ENCODE results near the gene PRKN.
"Not testable (repeated sequence)": the region's sequence is repeated elsewhere in the genome, so short reads cannot be mapped to it uniquely, and the experiment has no call there.

The PRKN gene

DNA sequence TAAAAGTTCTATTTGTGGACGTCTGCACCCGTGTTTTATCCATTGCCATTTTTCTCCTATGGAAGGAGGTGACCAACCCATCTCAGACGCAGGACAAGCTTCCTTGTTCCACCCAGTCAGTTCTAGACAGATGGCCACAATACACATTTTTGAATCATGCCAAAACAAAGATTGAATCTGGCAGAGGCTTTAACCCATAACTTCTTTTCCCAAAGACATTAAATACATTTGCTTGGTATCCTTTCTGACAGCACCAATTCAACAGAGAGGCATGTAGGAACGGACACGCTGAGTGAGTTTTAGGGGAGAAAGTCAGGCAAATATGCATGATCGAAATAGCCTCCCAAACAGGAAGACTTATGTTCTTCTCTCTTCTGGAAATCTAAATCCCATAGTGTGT lies 901.1 kb downstream of the PRKN start:
- H3K4me3 ChIP-seq (ENCODE audit: low read depth, low read length): no peak overlapping the region
- DNase-seq (ENCODE audit: low read depth, low spot score): no peak
- TF ChIP-seq, protein P1, sequence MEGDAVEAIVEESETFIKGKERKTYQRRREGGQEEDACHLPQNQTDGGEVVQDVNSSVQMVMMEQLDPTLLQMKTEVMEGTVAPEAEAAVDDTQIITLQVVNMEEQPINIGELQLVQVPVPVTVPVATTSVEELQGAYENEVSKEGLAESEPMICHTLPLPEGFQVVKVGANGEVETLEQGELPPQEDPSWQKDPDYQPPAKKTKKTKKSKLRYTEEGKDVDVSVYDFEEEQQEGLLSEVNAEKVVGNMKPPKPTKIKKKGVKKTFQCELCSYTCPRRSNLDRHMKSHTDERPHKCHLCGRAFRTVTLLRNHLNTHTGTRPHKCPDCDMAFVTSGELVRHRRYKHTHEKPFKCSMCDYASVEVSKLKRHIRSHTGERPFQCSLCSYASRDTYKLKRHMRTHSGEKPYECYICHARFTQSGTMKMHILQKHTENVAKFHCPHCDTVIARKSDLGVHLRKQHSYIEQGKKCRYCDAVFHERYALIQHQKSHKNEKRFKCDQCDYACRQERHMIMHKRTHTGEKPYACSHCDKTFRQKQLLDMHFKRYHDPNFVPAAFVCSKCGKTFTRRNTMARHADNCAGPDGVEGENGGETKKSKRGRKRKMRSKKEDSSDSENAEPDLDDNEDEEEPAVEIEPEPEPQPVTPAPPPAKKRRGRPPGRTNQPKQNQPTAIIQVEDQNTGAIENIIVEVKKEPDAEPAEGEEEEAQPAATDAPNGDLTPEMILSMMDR (IDR thresholded peaks at IDR 0.05; ENCODE audit: low read depth, low read length): no peak
- in situ Hi-C loops (cut with HindIII; ENCODE audit: low sequenced_read_pairs): no loop called here

DNA sequence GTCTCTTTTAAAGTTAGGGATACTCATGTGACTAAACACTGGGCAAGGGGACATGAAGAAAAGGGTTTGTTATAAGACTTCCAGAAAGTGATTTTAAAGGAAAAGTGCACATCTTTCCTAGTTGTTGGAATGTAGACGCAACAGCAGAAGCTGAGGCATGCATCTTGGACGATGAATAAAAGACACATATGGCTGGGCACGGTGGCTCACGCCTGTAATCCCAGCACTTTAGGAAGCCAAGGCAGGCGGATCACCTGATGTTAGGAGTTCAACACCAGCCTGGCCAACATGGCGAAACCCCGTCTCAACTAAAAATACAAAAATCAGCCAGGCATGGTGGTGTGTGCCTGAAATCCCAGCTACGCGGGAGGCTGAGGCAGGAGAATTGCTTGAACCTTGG lies 905.4 kb downstream of the PRKN start:
- in situ Hi-C loops (cut with HindIII; ENCODE audit: low sequenced_read_pairs); H3K4me3 ChIP-seq (ENCODE audit: low read depth, low read length); DNase-seq (ENCODE audit: low read depth, low spot score): not testable (repeated sequence)

- DNase-seq (ENCODE audit: low read depth, low spot score): no peak
- in situ Hi-C loops (cut with HindIII; ENCODE audit: low sequenced_read_pairs): no loop called here
- TF ChIP-seq, protein P1 (IDR thresholded peaks at IDR 0.05; ENCODE audit: low read depth, low read length): no peak
These were observed 909.7 kb downstream of the PRKN start for GRCh38 chr6:161817881-161818280.

GRCh38 chr6:161815965-161816364 lies 911.6 kb downstream of the PRKN start:
- TF ChIP-seq, protein P1 (IDR thresholded peaks at IDR 0.05; ENCODE audit: low read depth, low read length): no peak
- in situ Hi-C loops (cut with HindIII; ENCODE audit: low sequenced_read_pairs): no loop called here
- no peak overlapping the region for H3K4me3 ChIP-seq (ENCODE audit: low read depth, low read length)
- DNase-seq (ENCODE audit: low read depth, low spot score): no peak

More at GRCh38 chr6:161817881-161818280, 909.7 kb downstream of the PRKN start:
- H3K4me3 ChIP-seq (ENCODE audit: low read depth, low read length): no peak overlapping the region

DNA sequence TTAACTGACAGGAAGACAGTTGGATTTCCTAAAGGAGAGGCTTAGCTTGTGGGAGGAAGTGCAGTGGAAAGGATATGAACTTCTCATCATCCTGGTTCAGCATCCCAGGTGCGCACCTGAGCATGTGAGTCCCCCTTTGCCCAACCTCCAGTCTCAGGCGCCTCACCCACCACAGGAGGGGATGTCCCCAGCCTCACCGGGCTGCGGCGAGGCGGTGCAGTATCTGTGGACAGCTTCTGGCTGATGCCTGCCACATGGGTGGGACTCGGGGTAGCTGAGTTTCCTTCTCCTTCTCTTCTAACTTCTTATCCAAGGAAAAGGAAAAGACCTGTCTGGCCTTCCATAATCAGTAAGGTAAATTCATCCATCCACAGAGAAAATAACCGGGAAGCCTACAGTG lies 914.4 kb downstream of the PRKN start:
- TF ChIP-seq, protein P1 (IDR thresholded peaks at IDR 0.05; ENCODE audit: low read depth, low read length): no peak
- no peak for DNase-seq (ENCODE audit: low read depth, low spot score)
- H3K4me3 ChIP-seq (ENCODE audit: low read depth, low read length): no peak overlapping the region
- in situ Hi-C loops (cut with HindIII; ENCODE audit: low sequenced_read_pairs): no loop called here

DNA sequence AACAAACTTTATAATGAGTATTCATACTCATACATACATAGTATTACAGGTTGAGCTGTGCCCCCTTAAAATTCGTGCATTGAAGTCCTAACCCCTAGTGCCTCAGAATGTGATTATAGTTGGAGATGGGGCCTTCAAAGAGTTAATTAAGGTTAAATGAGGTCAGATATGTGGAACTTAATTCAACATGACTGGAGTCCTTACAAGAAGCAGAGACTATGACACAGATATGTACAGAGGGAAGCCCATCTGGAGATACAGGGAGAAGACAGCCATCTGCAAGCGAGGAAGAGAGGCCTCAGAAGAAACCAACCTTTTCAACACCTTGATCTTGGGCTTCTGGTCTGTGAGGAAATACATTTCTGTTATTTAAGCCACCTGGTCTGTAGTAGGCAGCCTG lies 917.6 kb downstream of the PRKN start:
- no peak for DNase-seq (ENCODE audit: low read depth, low spot score)
- in situ Hi-C loops (cut with HindIII; ENCODE audit: low sequenced_read_pairs): no loop called here
- H3K4me3 ChIP-seq (ENCODE audit: low read depth, low read length): no peak overlapping the region
- TF ChIP-seq, protein P1 (IDR thresholded peaks at IDR 0.05; ENCODE audit: low read depth, low read length): no peak

GRCh38 chr6:161804838-161805237 lies 922.7 kb downstream of the PRKN start:
- in situ Hi-C loops (cut with HindIII; ENCODE audit: low sequenced_read_pairs): no loop called here

More at GRCh38 chr6:161804838-161805237, 922.7 kb downstream of the PRKN start:
- H3K4me3 ChIP-seq (ENCODE audit: low read depth, low read length): no peak overlapping the region
- TF ChIP-seq, protein P1 (IDR thresholded peaks at IDR 0.05; ENCODE audit: low read depth, low read length): no peak
- peak; percentile 22 for DNase-seq (ENCODE audit: low read depth, low spot score)

Measured in astrocyte of the spinal cord (primary cell).